Hypothalamus (tissue), 51 donors: ENCODE measurements around the gene PIP4K2B.

Experiments used
- DNase-seq, 51 donors: peaks; one replicate each; lab custom pipeline; 2025; lab: John Stamatoyannopoulos, UW

Gene PIP4K2B

GRCh38 chr17:38746849-38747462, 52.4 kb downstream of the PIP4K2B start:
- DNase-seq: no peak

- DNase-seq: no peak
Measured at GRCh38 chr17:38746004-38746848, 53.1 kb downstream of the PIP4K2B start.

GRCh38 chr17:38745545-38745944, 53.8 kb downstream of the PIP4K2B start:
- DNase-seq: no peak

- peak in 2 of 51 donors; percentile 17 to 23 for DNase-seq
Measured at GRCh38 chr17:38743556-38744171, 55.7 kb downstream of the PIP4K2B start.

GRCh38 chr17:38742411-38743308, 56.7 kb downstream of the PIP4K2B start:
- DNase-seq: peak in 6 of 51 donors; percentile 30 to 62 (median 36)

- no peak for DNase-seq
Measured at GRCh38 chr17:38741921-38742410, 57.4 kb downstream of the PIP4K2B start.

- no peak for DNase-seq
Measured at GRCh38 chr17:38741461-38741860, 57.9 kb downstream of the PIP4K2B start.

- DNase-seq: no peak
Measured at GRCh38 chr17:38740806-38741205, 58.5 kb downstream of the PIP4K2B start.

GRCh38 chr17:38740044-38740443, 59.3 kb downstream of the PIP4K2B start:
- DNase-seq: no peak

GRCh38 chr17:38739305-38739704, 60.1 kb downstream of the PIP4K2B start:
- no peak for DNase-seq

- no peak for DNase-seq
Measured at GRCh38 chr17:38738686-38739085, 60.7 kb downstream of the PIP4K2B start.

GRCh38 chr17:38738007-38738662, 61.2 kb downstream of the PIP4K2B start:
- no peak for DNase-seq

GRCh38 chr17:38735161-38735997, 64.0 kb downstream of the PIP4K2B start:
- peak in 39 of 51 donors; percentile 5 to 76 (median 39) for DNase-seq

GRCh38 chr17:38733982-38734973, 65.1 kb downstream of the PIP4K2B start:
- no peak for DNase-seq

GRCh38 chr17:38733282-38733981, 65.9 kb downstream of the PIP4K2B start:
- no peak for DNase-seq

- DNase-seq: no peak
Measured at GRCh38 chr17:38732376-38733281, 66.7 kb downstream of the PIP4K2B start.
